Panc1 (cell line): ENCODE results near the gene ENAH. TPM values are rescaled to one million over a fixed set of nuclear protein-coding genes. Genes with fewer than 3 reads are reported as not detected.

Experiments used
- ATAC-seq: fragments of 200-7000 bp; cut with Tn5 transposase; 2 replicates; pipeline ENCODE4 v1.9.1; 2020; ENCODE audit warnings: mild to moderate bottlenecking, moderate library complexity
- BruUV-seq: library from RNA; stranded (reverse); fragments of 400-500 nt; replicated peaks from 2 replicates; lab custom pipeline; 2021; lab: Mats Ljungman, UMichigan
- CTCF ChIA-PET: fragments of 300-600 bp; sonication (Branson Sonifier 250); formaldehyde crosslinking; loops from one replicate; lab custom pipeline; 2022; ENCODE audit warnings: antibody characterized with exemption; lab: Charles Lee
- POLR2A ChIA-PET: fragments of 300-600 bp; sonication (Branson Sonifier 250); formaldehyde crosslinking; loops from one replicate; lab custom pipeline; 2022; ENCODE audit warnings: antibody characterized with exemption; lab: Charles Lee
- DNase-seq: peaks from one replicate; pipeline ENCODE4 v3.0.0-alpha.2; 2010; ENCODE audit warnings: low read depth, low spot score
- H3K27ac ChIP-seq: 2 replicates; pipeline ENCODE4 v1.5.1; 2011; ENCODE audit warnings: mild to moderate bottlenecking, low read length, inconsistent platforms
- H3K27me3 ChIP-seq: fragments of 200-500 bp; sonication (Bioruptor generic); 2 replicates; pipeline ENCODE4 v1.6.0; 2014; ENCODE audit warnings: low read length, inconsistent platforms; ENCODE audit not compliant: control insufficient read depth, insufficient read depth
- H3K36me3 ChIP-seq: fragments of 200-500 bp; sonication (Bioruptor generic); 2 replicates; pipeline ENCODE4 v1.5.1; 2014; ENCODE audit warnings: inconsistent platforms, mild to moderate bottlenecking, low read length, moderate library complexity; ENCODE audit not compliant: control insufficient read depth, insufficient read depth
- H3K4me1 ChIP-seq: 2 replicates; pipeline ENCODE4 v1.5.1; 2011; ENCODE audit warnings: inconsistent platforms, mild to moderate bottlenecking, low read length, moderate library complexity; ENCODE audit not compliant: control insufficient read depth, insufficient read depth
- H3K4me3 ChIP-seq, 2 experiments: 2 replicates each; pipeline ENCODE4 v1.5.1; 2011 to 2012; ENCODE audit warnings: low read depth in 2 of 2, low read length in 2 of 2, mild to moderate bottlenecking in 2 of 2, inconsistent platforms in 1 of 2, moderate library complexity in 1 of 2
- H3K9me3 ChIP-seq: fragments of 200-500 bp; sonication (Bioruptor generic); 2 replicates; pipeline ENCODE4 v1.5.1; 2014; ENCODE audit warnings: low read depth, mild to moderate bottlenecking, inconsistent platforms, low read length, moderate library complexity; ENCODE audit not compliant: control insufficient read depth, insufficient read depth
- POLR2AphosphoS5 ChIP-seq: IDR thresholded peaks from 2 replicates; pipeline ENCODE4 v1.6.1; 2012; ENCODE audit warnings: mild to moderate bottlenecking, low read depth, low read length, moderate library complexity
- REST ChIP-seq, 2 experiments: IDR thresholded peaks; 2 replicates each; pipeline ENCODE4 v1.6.1; 2011 to 2012; ENCODE audit warnings: low read depth in 2 of 2, control low read depth in 1 of 2, low read length in 1 of 2, mild to moderate bottlenecking in 1 of 2, moderate library complexity in 1 of 2; ENCODE audit not compliant: insufficient read depth in 1 of 2
- SIN3A ChIP-seq: IDR thresholded peaks from 2 replicates; pipeline ENCODE4 v1.6.1; 2012; ENCODE audit warnings: low read depth, mild to moderate bottlenecking, low read length, moderate library complexity, borderline replicate concordance; ENCODE audit not compliant: insufficient read depth
- TCF7L2 ChIP-seq: IDR thresholded peaks from 2 replicates; pipeline ENCODE4 v1.6.1; 2011; ENCODE audit warnings: mild to moderate bottlenecking, low read depth, low read length, inconsistent platforms
- in situ Hi-C: cut with HindIII; loops from 2 replicates; pipeline ENCODE4 v1.10.0; 2016; ENCODE audit warnings: low sequenced_read_pairs, low pct_unique_long_range_greater_than_20kb
- intact Hi-C: fragments of 100-400 bp; cut with micrococcal nuclease; formaldehyde crosslinking; loops from one replicate; pipeline ENCODE4 v1.10.0; 2022; ENCODE audit not compliant: unreplicated experiment
- total RNA-seq: library from RNA; stranded (reverse); gene quantifications from one replicate; pipeline ENCODE4 v1.2.1, GENCODE V29; 2021; ENCODE audit not compliant: unreplicated experiment
- TF ChIP-seq, protein P1 (sequence below): fragments of 450-650 bp; IDR thresholded peaks from 2 replicates; pipeline ENCODE4 v1.5.1; 2017; ENCODE audit warnings: mild to moderate bottlenecking

ENAH gene
- total RNA-seq, 1 experiment from 2014 or later = 133 TPM

GRCh38 chr1:225567789-225568188, 85.1 kb downstream of the ENAH start:
- no peak for DNase-seq
- no peaks in the 10 kb centered on the region for H3K4me1 ChIP-seq
- intact Hi-C loops = no loop called here

DNA sequence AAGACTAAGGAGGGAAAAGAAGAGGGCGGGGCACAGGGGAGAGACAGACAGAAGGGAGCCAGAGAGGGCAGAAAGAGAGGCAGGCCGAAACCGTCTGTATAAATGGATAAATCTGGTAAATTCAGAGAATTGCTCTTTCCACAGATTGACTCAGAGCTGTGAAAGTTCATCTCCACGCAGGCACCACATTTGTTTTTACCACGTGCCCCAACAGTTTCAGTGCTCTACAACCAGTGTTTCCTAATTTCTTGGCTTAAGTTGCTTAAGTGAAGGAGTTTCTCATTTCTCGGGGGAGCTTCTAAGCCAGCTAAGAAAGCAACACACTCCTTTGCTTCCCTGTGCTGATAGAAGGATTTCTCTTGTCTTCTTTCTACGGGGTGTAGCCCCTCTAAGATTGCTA, 87.1 kb downstream of the ENAH start:
- no peak overlapping the region for H3K27ac ChIP-seq
- intact Hi-C loops (no loop called here), in situ Hi-C loops (no loop called here)
- ATAC-seq (no peak), DNase-seq (no peak)
- no peaks in the 10 kb centered on the region for H3K4me1 ChIP-seq
- H3K4me3 ChIP-seq = no peak overlapping the region
- ChIA-PET POLR2A (no interaction called here), CTCF (no interaction called here)
- TF ChIP-seq, protein P1, sequence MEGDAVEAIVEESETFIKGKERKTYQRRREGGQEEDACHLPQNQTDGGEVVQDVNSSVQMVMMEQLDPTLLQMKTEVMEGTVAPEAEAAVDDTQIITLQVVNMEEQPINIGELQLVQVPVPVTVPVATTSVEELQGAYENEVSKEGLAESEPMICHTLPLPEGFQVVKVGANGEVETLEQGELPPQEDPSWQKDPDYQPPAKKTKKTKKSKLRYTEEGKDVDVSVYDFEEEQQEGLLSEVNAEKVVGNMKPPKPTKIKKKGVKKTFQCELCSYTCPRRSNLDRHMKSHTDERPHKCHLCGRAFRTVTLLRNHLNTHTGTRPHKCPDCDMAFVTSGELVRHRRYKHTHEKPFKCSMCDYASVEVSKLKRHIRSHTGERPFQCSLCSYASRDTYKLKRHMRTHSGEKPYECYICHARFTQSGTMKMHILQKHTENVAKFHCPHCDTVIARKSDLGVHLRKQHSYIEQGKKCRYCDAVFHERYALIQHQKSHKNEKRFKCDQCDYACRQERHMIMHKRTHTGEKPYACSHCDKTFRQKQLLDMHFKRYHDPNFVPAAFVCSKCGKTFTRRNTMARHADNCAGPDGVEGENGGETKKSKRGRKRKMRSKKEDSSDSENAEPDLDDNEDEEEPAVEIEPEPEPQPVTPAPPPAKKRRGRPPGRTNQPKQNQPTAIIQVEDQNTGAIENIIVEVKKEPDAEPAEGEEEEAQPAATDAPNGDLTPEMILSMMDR = no peak
- TF ChIP-seq TCF7L2 = no peak
- TF ChIP-seq SIN3A = no peak
- TF ChIP-seq REST (IDR thresholded peaks at IDR 0.05; ENCODE audit: insufficient read depth in 1 of 2, low read depth in 2 of 2, low read length in 1 of 2) = no peak
- TF ChIP-seq POLR2AphosphoS5 = no peak
- H3K36me3 ChIP-seq = no peaks in the 10 kb centered on the region; the same call in 1 of the 2 replicates
- H3K9me3 ChIP-seq = no peaks in the 10 kb centered on the region
- no peaks in the 10 kb centered on the region for H3K27me3 ChIP-seq
- TSS peak; percentile 43 for BruUV-seq

More at GRCh38 chr1:225567789-225568188, 85.1 kb downstream of the ENAH start:
- ATAC-seq = no peak
- BruUV-seq = no TSS peak
- in situ Hi-C loops = no loop called here
- H3K27me3 ChIP-seq = no peaks in the 10 kb centered on the region
- H3K4me3 ChIP-seq = no peak overlapping the region
- CTCF ChIA-PET = no interaction called here
- POLR2A ChIA-PET = no interaction called here
- H3K36me3 ChIP-seq = no peaks in the 10 kb centered on the region; the same call in 1 of the 2 replicates
- H3K27ac ChIP-seq = no peak overlapping the region
- TF ChIP-seq, protein P1 = peak; percentile 37; the same call in 1 of the 2 replicates
- TF ChIP-seq REST (IDR thresholded peaks at IDR 0.05; ENCODE audit: insufficient read depth in 1 of 2, low read depth in 2 of 2, low read length in 1 of 2) = no peak
- no peaks in the 10 kb centered on the region for H3K9me3 ChIP-seq
